Fibroblast of lung (primary cell): ENCODE measurements around the gene UBAC1. TPM values are rescaled to one million over a fixed set of nuclear protein-coding genes. Genes with fewer than 3 reads are reported as not detected.

Experiments
- DNase-seq, 2 donors: peaks; one replicate each; pipeline versions ENCODE4 v3.0.0 to v3.0.0-alpha.2; 2010; ENCODE audit warnings: low read depth in 2 of 2
- H2AFZ ChIP-seq: 2 replicates; pipeline ENCODE4 v1.5.1; 2012; ENCODE audit warnings: low read length, control low read depth, inconsistent platforms
- H3K27ac ChIP-seq: 2 replicates; pipeline ENCODE4 v1.5.1; 2011; ENCODE audit warnings: low read length, control low read depth; ENCODE audit not compliant: insufficient read depth
- H3K27me3 ChIP-seq: 2 replicates; pipeline ENCODE4 v1.5.1; 2011; ENCODE audit warnings: mild to moderate bottlenecking, low read length; ENCODE audit not compliant: control insufficient read depth, insufficient read depth
- H3K36me3 ChIP-seq: 2 replicates; pipeline ENCODE4 v1.5.1; 2011; ENCODE audit warnings: low read length; ENCODE audit not compliant: control insufficient read depth, insufficient read depth
- H3K4me1 ChIP-seq: 2 replicates; pipeline ENCODE4 v1.5.1; 2011; ENCODE audit warnings: low read length; ENCODE audit not compliant: control insufficient read depth, insufficient read depth; ENCODE audit errors: extremely low read depth
- H3K4me2 ChIP-seq: 2 replicates; pipeline ENCODE4 v1.5.1; 2011; ENCODE audit warnings: low read length, control low read depth; ENCODE audit not compliant: insufficient read depth; ENCODE audit errors: extremely low read depth
- H3K4me3 ChIP-seq, 4 experiments: fragments of 200-600 bp in 1 of 4; sonication (generic) in 1 of 4; replicated peaks in 1 of 4; 2 replicates each; pipeline ENCODE4 v1.5.1; 2011 to 2016; ENCODE audit warnings: low read length in 4 of 4, low read depth in 3 of 4, mild to moderate bottlenecking in 3 of 4, control low read depth in 2 of 4, inconsistent platforms in 1 of 4, mixed read lengths in 1 of 4; ENCODE audit not compliant: insufficient read depth in 1 of 4; ENCODE audit errors: control extremely low read depth in 1 of 4
- H3K79me2 ChIP-seq: 2 replicates; pipeline ENCODE4 v1.5.1; 2012; ENCODE audit warnings: mild to moderate bottlenecking, low read length, inconsistent platforms; ENCODE audit not compliant: control insufficient read depth, insufficient read depth
- H3K9ac ChIP-seq: 2 replicates; pipeline ENCODE4 v1.5.1; 2011; ENCODE audit warnings: mild to moderate bottlenecking, low read length, control low read depth; ENCODE audit not compliant: insufficient read depth
- H3K9me3 ChIP-seq: 2 replicates; pipeline ENCODE4 v1.5.1; 2012; ENCODE audit warnings: low read depth, low read length; ENCODE audit not compliant: control insufficient read depth, insufficient read depth
- H4K20me1 ChIP-seq: 2 replicates; pipeline ENCODE4 v1.5.1; 2011; ENCODE audit warnings: low read length; ENCODE audit not compliant: control insufficient read depth, insufficient read depth; ENCODE audit errors: extremely low read depth
- EZH2 ChIP-seq: IDR thresholded peaks from 2 replicates; pipeline ENCODE4 v1.5.1; 2012; ENCODE audit warnings: low read length, control low read depth, mild to moderate bottlenecking; ENCODE audit errors: missing control alignments
- polyA plus RNA-seq, 2 donors: library from polyadenylated mRNA; depleted of rRNA in 1 of 2; stranded (reverse) in 1 of 2; unstranded in 1 of 2; fragments of >200 nt; gene quantifications; 2 replicates each; pipeline ENCODE4 v1.2.1, GENCODE V29; 2011 to 2012; ENCODE audit warnings: missing spikeins in 1 of 2
- total RNA-seq: library from RNA; depleted of rRNA; stranded (reverse); fragments of >200 nt; gene quantifications from 2 replicates; pipeline ENCODE4 v1.2.1, GENCODE V29; 2014
- TF ChIP-seq, protein P1 (sequence below), 2 donors: IDR thresholded peaks in 1 of 2; conservative IDR thresholded peaks in 1 of 2; 1 replicate in 1 of 2; 2 replicates in 1 of 2; pipeline ENCODE4 v1.5.1; 2011 to 2012; ENCODE audit warnings: low read length in 2 of 2, control low read depth in 1 of 2, inconsistent platforms in 1 of 2, low read depth in 1 of 2, mild to moderate bottlenecking in 1 of 2

Gene UBAC1
- total and polyA plus RNA-seq, 2 donors (not counting 1 experiment from before 2014, with no cell fraction given) = 26.8 to 30.6 TPM

DNA sequence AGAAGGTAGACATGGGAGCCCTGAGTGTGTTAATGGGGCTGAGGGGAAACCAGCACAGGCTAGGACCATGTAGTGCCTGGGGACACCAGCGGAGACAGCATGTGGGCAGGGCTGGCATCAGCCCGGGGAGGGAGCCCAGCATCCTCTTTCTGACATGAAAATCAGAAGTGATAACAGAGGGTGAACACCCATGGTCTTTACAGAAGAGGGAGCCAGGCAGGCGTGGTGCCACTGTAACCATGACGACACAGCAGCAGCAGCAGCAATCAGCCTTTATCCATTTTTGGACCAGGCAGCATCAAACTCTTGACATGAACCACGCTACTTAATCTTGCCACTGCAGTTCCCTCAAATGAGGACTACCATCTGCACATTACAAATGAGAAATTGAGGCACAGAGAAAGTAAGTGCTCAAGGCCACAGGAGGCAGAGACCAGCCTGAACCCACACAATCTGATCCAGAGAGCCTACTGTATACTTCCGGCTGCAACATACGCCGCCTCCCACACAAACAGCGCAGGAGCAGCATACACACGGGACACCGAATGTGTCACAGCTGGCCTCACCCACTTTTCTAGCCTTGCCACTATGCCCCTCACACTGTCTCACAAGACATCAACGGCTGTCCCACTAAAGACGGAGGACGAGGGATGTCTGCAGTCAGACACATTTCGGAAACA, 77.6 kb downstream of the UBAC1 start:
- no peak for DNase-seq
- H3K4me2 ChIP-seq = no peak overlapping the region
- H3K27ac ChIP-seq = peak overlapping the region; percentile 23

More for the DNA sequence above, 77.6 kb downstream of the UBAC1 start:
- peaks cover 2% of the 10 kb centered on the region for H4K20me1 ChIP-seq
- H2AFZ ChIP-seq = no peak overlapping the region
- peaks cover 64% of the 10 kb centered on the region for H3K79me2 ChIP-seq
- peaks cover 27% of the 10 kb centered on the region for H3K4me1 ChIP-seq
- H3K27me3 ChIP-seq = no peaks in the 10 kb centered on the region
- no peak overlapping the region for H3K4me3 ChIP-seq
- no peak for TF ChIP-seq EZH2
- TF ChIP-seq, protein P1, sequence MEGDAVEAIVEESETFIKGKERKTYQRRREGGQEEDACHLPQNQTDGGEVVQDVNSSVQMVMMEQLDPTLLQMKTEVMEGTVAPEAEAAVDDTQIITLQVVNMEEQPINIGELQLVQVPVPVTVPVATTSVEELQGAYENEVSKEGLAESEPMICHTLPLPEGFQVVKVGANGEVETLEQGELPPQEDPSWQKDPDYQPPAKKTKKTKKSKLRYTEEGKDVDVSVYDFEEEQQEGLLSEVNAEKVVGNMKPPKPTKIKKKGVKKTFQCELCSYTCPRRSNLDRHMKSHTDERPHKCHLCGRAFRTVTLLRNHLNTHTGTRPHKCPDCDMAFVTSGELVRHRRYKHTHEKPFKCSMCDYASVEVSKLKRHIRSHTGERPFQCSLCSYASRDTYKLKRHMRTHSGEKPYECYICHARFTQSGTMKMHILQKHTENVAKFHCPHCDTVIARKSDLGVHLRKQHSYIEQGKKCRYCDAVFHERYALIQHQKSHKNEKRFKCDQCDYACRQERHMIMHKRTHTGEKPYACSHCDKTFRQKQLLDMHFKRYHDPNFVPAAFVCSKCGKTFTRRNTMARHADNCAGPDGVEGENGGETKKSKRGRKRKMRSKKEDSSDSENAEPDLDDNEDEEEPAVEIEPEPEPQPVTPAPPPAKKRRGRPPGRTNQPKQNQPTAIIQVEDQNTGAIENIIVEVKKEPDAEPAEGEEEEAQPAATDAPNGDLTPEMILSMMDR (conservative IDR thresholded peaks at IDR 0.05 in 1 of 2, IDR thresholded peaks at IDR 0.05 in 1 of 2; ENCODE audit: low read depth in 1 of 2, low read length in 2 of 2) = no peak
- H3K9me3 ChIP-seq = no peaks in the 10 kb centered on the region
- peaks cover 3% of the 10 kb centered on the region for H3K36me3 ChIP-seq
- no peak overlapping the region for H3K9ac ChIP-seq

Other genes with a start within 250 kb of the UBAC1 start
- 17.7 and 18.8 TPM in 2 replicates for gene CAMSAP1, start 53.8 kb downstream of the UBAC1 start, total RNA-seq
- gene CAMSAP1, start 53.8 kb downstream of the UBAC1 start, polyA plus RNA-seq = 5.0 and 7.2 TPM in 2 replicates
- gene NACC2, start 133.9 kb upstream of the UBAC1 start, total RNA-seq = 18.2 and 18.5 TPM in 2 replicates
- gene NACC2, start 133.9 kb upstream of the UBAC1 start, polyA plus RNA-seq = 12.3 and 14.4 TPM in 2 replicates
- 43.3 and 48.0 TPM in 2 replicates for gene TMEM250, start 157.5 kb upstream of the UBAC1 start, total RNA-seq
- 13.3 and 13.6 TPM in 2 replicates for gene TMEM250, start 157.5 kb upstream of the UBAC1 start, polyA plus RNA-seq
- not detected in 2 replicates for gene LHX3, start 243.8 kb upstream of the UBAC1 start, total RNA-seq
- gene LHX3, start 243.8 kb upstream of the UBAC1 start, polyA plus RNA-seq = not detected in 2 replicates